Measurements from ENCODE around the gene BUB1B.

BUB1B gene

DNA sequence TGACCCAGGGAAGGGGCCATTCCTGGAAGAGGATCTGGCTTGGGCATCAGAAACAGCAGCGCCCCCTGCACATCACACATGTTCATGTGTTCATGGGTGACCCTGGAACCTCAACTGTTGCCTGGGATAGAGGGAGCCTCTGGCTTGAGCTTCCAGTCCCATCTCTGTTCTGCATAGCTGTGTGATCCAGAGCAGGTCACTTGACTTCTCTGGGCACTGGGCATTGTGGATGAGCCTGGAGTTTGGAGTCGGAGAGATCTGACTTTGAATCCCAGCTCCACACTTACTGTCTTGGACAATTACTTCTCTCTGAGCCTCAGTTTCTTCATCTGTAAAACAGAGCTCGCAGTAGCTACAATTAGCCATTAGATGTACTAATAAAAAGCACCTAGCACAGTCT lies 93.6 kb downstream of the BUB1B start:
- no peak for DNase-seq (ENCODE audit: low read depth in 2 of 2)

DNA sequence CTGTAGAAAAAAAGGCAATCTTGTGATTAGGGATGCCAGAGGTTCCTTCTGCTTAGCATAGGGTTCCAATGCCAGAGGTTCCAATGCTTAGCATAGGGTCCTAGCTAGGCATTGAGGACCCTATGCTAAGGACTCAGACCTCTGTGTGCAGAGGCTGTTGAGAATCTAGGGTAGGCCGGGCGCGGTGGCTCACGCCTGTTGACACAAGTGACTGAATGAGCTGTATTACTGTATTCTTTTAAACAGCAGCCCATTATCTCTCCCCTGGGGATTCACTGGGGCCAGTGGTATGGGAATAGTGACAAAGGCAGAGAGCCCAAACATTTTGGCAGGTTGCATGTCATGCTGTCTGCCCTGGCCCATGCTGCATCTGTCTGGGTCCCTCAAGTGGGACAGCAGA lies 94.2 kb downstream of the BUB1B start:
- no peak for DNase-seq (ENCODE audit: low read depth in 2 of 2)

DNA sequence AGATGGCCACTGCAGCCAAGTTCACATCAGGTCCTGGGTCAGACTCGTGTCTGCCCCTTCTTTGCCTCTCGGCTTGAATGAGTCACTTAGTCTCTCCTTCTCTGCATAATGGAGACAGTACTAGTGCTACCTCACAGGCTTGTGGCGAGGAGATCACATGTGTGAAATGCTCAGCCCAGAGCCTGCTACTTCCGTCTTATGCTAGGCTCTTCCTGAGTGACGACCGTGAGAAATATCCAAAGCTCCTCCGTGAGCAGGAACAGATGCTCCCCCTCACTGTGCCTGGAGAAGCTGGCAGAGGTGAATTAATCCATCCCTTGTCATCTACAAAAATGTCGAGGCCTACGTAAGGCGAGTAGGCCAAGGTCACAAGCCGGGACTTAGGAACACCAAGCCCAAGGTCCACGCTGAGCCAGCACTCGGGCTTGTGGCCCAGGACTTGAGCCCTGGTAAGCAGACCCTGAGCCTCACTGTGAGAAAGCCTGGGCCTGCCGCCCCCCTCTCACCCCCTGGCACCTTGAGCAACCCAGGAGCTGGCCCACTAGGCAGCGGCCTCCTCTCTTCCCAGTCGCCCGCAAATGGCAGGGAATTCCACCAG lies 95.9 kb downstream of the BUB1B start:
- DNase-seq (ENCODE audit: low read depth in 2 of 2): no peak

DNA sequence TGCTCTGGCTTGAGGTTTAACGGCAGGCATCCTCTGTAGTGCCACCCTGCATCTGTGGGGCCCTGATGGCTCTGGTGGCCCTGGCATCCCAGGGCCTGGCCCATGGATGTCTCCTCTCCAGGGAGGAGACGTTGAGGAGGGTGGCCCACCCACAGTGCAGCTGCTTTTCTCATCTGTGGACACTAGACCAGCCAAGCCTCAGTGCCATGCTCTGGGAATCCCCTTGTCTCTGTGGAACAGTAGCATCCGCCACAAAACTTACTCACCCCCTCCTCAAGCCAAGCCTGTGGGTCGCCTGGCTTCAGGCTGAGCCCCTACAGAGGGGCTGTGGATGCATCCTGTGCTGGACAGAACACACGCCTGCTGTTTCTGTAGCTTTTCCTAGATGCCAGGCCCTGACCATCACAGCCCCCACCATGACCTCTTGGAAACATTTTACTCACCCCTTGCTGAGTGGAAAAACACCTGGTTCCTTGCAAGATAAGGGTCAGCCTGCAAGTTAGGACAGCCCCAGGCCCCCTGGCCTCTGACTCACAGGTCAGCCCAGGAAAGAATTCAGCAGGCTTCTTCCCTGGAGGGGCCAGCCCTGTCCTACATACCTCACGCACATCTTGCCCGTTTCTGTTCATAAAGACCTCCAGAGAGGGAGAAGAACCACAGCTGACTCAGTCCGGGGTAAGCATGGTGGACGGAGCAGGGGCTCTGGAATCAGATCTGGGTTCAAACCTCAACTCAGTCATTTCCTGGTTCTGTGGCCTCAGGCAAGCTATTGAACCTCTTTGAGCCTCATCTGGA lies 97.0 kb downstream of the BUB1B start:
- DNase-seq (ENCODE audit: low read depth in 2 of 2): no peak

DNA sequence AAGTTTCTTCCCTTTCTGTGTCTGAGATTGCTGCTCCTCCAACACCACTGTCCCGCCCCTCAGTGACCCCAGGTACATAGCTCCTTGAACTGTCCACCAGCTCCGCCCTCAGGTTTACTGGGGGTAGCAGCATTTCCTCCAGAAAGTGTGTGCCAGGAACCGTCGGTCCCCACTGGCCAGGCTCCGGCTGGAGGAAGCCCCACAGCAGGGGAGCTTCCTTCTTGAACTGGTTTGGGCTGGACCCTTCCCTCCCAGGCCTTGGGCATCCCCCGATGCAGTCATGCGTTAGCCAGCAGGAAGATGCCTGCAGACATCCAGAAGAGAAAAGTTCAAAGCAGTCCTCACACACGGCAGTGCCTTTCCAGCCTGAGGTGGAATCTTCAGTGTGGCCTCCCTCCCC lies 97.7 kb downstream of the BUB1B start:
- DNase-seq (ENCODE audit: low read depth in 2 of 2): no peak

DNA sequence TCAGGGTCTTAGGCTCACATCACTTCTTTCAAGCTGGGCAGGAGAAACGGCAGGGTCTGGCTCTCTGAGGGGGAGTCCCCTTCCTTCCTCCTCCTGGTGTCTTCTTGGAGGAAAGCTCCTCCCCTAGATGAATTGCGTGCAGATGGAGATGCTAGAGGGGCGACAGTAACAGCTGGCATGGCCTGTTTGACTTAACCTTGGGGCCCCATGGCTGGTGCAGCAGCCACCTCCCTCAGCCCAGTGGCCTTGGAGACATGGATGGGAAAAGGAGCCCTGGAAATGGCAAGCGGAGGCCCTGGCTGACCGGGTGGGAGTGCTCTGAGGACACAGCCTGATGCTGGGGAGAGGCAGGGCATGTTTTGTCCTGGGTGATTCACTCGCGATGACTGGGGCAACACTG lies 98.2 kb downstream of the BUB1B start:
- no peak for DNase-seq (ENCODE audit: low read depth in 2 of 2)

DNA sequence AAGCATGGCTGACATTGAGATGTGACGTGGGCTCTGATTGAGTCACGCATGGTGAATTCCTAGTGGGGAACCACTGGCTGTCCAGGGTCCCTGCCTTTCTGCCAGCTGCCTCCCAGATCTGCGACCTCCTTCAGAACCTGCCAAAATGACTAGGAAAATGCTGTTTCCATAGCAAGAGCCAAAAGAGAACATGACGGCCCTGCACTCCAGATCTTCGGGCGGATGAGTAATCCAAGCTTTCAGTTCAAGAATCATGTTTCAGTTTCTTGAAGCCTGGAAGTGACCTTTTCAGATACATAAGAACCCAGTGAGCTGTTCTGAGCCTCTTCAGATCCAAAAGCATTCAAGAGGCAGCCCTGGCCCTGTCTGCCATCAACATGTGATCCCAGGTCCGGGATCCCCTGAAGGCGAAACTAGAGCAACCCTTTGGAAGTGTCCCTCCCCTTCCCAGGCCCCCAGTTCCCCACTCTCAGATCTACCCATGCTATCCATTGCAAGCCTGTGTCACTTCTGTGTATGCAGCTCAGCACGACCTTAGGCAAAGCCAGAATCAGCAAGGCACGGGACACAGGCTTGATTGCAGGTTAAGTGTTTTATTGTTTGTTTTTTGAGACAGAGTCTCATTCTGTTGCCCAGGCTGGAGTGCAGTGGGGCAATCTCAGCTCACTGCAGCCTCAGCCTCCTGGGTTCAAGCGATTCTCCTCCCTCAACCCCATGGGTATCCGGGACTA lies 102.3 kb downstream of the BUB1B start:
- no peak for DNase-seq (ENCODE audit: low read depth in 2 of 2)

GRCh38 chr15:40264321-40265153 lies 103.7 kb downstream of the BUB1B start:
- DNase-seq (ENCODE audit: low read depth in 2 of 2): no peak

DNA sequence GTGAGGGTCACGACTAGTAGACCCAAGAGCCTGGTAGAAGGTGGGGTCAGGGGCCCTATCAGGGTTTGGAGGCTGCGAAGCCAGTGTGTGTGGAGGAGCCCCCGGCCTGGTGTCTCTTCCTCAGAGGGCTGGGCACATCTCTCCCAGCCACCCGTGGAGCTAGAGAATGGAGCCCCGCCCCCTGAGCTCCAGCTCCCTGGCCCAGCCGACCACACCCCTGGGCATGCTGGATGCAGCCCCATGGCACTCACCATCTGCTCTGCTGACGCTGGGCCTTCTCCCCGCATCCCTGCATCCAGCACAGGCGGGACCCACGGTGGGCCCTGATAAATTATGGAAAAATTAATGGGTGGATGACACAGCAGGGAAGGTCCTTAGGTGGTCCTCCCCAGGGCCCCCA lies 104.5 kb downstream of the BUB1B start:
- no peak for DNase-seq (ENCODE audit: low read depth in 2 of 2)

DNA sequence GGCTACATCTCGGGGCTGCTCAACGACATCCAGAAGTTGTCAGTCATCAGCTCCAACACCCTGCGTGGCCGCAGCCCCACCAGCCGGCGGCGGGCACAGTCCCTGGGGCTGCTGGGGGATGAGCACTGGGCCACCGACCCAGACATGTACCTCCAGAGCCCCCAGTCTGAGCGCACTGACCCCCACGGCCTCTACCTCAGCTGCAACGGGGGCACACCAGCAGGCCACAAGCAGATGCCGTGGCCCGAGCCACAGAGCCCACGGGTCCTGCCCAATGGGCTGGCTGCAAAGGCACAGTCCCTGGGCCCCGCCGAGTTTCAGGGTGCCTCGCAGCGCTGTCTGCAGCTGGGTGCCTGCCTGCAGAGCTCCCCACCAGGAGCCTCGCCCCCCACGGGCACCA lies 105.0 kb downstream of the BUB1B start:
- DNase-seq (ENCODE audit: low read depth in 2 of 2): no peak

DNA sequence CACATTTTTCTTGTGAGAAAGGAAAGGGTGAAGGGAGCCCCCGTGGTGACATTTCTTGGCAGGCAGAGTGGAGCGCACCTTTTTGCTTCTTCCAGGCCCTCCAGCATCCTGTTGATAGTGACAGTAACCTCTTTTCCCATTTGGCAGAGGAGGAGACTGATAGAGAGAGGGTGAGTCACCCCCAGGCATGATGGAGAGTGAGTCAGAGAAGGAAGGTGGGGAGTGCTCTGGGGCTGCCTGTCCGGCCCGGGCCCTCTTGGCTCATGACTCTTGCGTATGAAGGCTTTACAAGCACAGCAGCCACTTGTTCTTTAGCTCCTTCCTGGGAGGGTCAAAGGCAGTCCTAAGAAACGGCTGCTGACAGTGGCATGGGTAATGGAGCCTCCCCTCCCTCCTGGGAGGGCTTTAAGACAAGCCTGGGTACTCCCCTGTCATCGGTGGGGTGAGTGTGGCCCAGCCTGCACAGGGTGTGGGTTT lies 106.0 kb downstream of the BUB1B start:
- no peak for DNase-seq (ENCODE audit: low read depth in 2 of 2)

- DNase-seq (ENCODE audit: low read depth in 2 of 2): no peak
These were observed 106.8 kb downstream of the BUB1B start for GRCh38 chr15:40267670-40268069.

- no peak for DNase-seq (ENCODE audit: low read depth in 2 of 2)
These were observed 108.7 kb downstream of the BUB1B start for GRCh38 chr15:40269604-40270003.

DNA sequence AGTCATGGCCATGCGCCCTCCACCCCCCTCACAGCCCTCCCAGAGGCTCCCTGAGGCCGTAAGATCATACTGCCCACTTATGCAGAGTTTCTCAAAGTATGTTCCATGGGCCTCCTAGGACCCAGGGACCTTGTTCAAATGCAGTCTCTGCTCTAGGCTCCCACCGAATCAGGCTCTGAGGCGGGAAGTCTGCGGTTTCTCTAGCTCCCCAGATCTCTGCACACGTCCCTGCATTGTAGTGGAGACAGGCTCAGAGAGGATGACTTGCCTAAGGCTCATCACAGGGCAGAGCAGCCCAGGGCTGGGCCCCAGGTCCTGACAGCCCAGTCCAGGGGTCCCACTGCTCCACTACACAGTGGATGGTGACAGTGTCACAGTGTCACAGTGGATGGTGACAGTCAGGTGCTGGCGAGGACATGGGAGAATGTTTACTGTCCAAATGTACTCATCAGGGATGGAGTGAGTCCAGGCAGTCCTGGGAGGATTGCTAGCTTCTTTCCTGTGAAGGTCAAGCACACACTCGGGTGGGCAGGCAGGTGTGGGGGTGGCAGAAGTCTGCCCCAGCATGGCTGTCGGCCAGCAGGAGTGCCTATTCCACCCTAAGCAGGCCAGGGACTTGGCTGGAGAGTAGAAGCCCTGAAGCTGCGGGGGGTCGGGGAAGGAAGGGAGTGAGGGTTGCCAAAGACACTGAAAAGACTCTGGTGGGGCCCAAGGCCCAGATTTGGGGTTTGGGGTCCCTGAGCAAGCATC lies 109.6 kb downstream of the BUB1B start:
- no peak for DNase-seq (ENCODE audit: low read depth in 2 of 2)
